ENCODE results near the gene ZNF217.
"Not testable (repeated sequence)": the region's sequence is repeated elsewhere in the genome, so short reads cannot be mapped to it uniquely, and the experiment has no call there.

DNA sequence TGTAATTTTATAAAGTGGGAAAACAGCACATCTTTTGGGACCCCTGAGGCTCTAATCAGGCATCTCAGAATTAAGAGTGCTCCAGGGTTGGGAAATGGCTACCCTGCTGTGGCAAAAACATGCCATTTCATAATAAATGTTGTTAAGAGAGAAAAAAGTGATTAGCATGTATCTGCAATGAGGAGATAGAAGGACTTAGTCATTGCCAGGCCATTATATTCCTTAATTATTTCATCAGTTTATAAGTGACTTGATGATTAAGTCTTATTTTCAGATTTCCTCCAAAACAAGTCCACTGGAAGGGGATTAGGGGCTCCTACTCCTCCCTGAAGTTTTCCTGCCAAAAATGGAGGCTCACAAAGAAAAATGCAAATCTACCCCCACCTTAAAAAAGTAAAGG lies 3.0 kb downstream of the ZNF217 start:
- TF ChIP-seq, protein P1, sequence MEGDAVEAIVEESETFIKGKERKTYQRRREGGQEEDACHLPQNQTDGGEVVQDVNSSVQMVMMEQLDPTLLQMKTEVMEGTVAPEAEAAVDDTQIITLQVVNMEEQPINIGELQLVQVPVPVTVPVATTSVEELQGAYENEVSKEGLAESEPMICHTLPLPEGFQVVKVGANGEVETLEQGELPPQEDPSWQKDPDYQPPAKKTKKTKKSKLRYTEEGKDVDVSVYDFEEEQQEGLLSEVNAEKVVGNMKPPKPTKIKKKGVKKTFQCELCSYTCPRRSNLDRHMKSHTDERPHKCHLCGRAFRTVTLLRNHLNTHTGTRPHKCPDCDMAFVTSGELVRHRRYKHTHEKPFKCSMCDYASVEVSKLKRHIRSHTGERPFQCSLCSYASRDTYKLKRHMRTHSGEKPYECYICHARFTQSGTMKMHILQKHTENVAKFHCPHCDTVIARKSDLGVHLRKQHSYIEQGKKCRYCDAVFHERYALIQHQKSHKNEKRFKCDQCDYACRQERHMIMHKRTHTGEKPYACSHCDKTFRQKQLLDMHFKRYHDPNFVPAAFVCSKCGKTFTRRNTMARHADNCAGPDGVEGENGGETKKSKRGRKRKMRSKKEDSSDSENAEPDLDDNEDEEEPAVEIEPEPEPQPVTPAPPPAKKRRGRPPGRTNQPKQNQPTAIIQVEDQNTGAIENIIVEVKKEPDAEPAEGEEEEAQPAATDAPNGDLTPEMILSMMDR (IDR thresholded peaks at IDR 0.05; ENCODE audit: low read depth, low read length): not testable (repeated sequence)
- TF ChIP-seq POLR2A (IDR thresholded peaks at IDR 0.05; ENCODE audit: extremely low read depth, insufficient read length); MYC (IDR thresholded peaks at IDR 0.05; ENCODE audit: low read depth, low read length): not testable (repeated sequence)
- TF ChIP-seq, protein P2, sequence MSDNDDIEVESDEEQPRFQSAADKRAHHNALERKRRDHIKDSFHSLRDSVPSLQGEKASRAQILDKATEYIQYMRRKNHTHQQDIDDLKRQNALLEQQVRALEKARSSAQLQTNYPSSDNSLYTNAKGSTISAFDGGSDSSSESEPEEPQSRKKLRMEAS (IDR thresholded peaks at IDR 0.05; ENCODE audit: low read depth, low read length): not testable (repeated sequence)
